ENCODE data around the gene SGSH.
"Not testable (repeated sequence)": the region's sequence is repeated elsewhere in the genome, so short reads cannot be mapped to it uniquely, and the experiment has no call there.

The SGSH gene

GRCh38 chr17:80262775-80263244, 42.7 kb upstream of the SGSH start:
- Histone ChIP-seq H4K20me1 (peaks cover 0 to 58% (median 21%) of the 10 kb centered on the region in 11 experiments; a peak in 15 of 22 replicates), H3K9ac (peak overlapping the region; percentile 59 to 97 (median 93); a peak in 18 of 22 replicates), H3K4me3 (peak overlapping the region in 7 of 10 experiments; percentile 72 to 97 (median 86); a peak in 11 of 20 replicates)

GRCh38 chr17:80262291-80262690, 42.2 kb upstream of the SGSH start:
- Histone ChIP-seq H3K9me3 (replicated peaks in 1 of 11) (no peaks in the 10 kb centered on the region), H3K27me3 (no peaks in the 10 kb centered on the region), H3K9ac (peak overlapping the region; percentile 87 to 97 (median 93); a peak in 21 of 22 replicates), H3K27ac (peak overlapping the region in 10 of 11 experiments; percentile 83 to 98 (median 94); a peak in 18 of 22 replicates), H4K20me1 (peaks cover 0 to 53% (median 19%) of the 10 kb centered on the region in 11 experiments; a peak in 15 of 22 replicates), H3K4me1 (peaks cover 70 to 76% (median 75%) of the 10 kb centered on the region in 10 experiments), H3K36me3 (peaks cover 13 to 28% (median 19%) of the 10 kb centered on the region in 11 experiments; a peak in 21 of 22 replicates), H3K4me2 (peak overlapping the region; percentile 94 to 100 (median 100)), H3K4me3 (peak overlapping the region; percentile 71 to 97 (median 80); a peak in 17 of 20 replicates)
- TF ChIP-seq Cebpa-rat (IDR thresholded peaks at IDR 0.05) = no peak

More at GRCh38 chr17:80262775-80263244, 42.7 kb upstream of the SGSH start:
- H3K27me3 ChIP-seq = no peaks in the 10 kb centered on the region
- peak overlapping the region in 9 of 11 experiments; percentile 30 to 98 (median 95); a peak in 16 of 22 replicates for H3K27ac ChIP-seq
- peak overlapping the region; percentile 94 to 100 (median 100) for H3K4me2 ChIP-seq
- no peak for TF ChIP-seq Cebpa-rat (IDR thresholded peaks at IDR 0.05)
- H3K36me3 ChIP-seq = peaks cover 19 to 33% (median 25%) of the 10 kb centered on the region in 11 experiments
- peaks cover 65 to 71% (median 70%) of the 10 kb centered on the region in 10 experiments for H3K4me1 ChIP-seq
- H3K9me3 ChIP-seq (replicated peaks in 1 of 11) = no peaks in the 10 kb centered on the region

DNA sequence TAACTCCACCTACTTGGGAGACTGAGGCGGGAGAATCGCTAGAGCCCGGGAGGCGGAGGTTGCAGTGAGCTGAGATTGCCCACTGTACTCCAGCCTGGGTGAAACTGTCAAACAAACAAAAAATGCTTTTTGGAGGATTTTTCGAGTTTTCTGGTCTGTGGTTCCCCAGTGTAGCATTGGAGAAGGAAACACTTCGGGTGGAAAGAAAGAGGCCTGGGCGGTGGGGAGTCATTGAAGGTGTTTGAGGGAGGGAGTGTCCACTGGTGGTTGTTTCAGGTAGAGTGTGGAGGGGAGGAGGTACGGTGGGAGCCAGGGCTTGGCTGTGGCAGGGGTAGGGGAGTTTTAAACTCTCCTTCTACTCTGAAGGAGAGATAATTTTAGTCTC, 41.8 kb upstream of the SGSH start:
- H3K4me2 ChIP-seq = peak overlapping the region; percentile 94 to 100 (median 100)
- H3K27ac ChIP-seq = peak overlapping the region; percentile 83 to 98 (median 94); a peak in 21 of 22 replicates
- peak overlapping the region; percentile 71 to 97 (median 80) for H3K4me3 ChIP-seq
- TF ChIP-seq Cebpa-rat (IDR thresholded peaks at IDR 0.05) = no peak
- H3K4me1 ChIP-seq = peaks cover 70 to 80% (median 75%) of the 10 kb centered on the region in 10 experiments
- H4K20me1 ChIP-seq = peaks cover 0 to 49% (median 18%) of the 10 kb centered on the region in 11 experiments; a peak in 15 of 22 replicates
- H3K9ac ChIP-seq = peak overlapping the region; percentile 87 to 97 (median 93)
- no peaks in the 10 kb centered on the region for H3K27me3 ChIP-seq
- peaks cover 11 to 23% (median 16%) of the 10 kb centered on the region in 11 experiments; a peak in 19 of 22 replicates for H3K36me3 ChIP-seq
- H3K9me3 ChIP-seq (replicated peaks in 1 of 11) = no peaks in the 10 kb centered on the region

- peaks cover 70 to 81% (median 76%) of the 10 kb centered on the region in 10 experiments for H3K4me1 ChIP-seq
- H3K9ac ChIP-seq = peak overlapping the region; percentile 87 to 97 (median 93)
- no peak for TF ChIP-seq Cebpa-rat (IDR thresholded peaks at IDR 0.05)
- peak overlapping the region; percentile 94 to 100 (median 100) for H3K4me2 ChIP-seq
- H4K20me1 ChIP-seq = peaks cover 0 to 43% (median 13%) of the 10 kb centered on the region in 11 experiments; a peak in 15 of 22 replicates
- H3K9me3 ChIP-seq (replicated peaks in 1 of 11) = no peaks in the 10 kb centered on the region
- H3K4me3 ChIP-seq = peak overlapping the region; percentile 71 to 97 (median 80)
- peaks cover 6 to 18% (median 11%) of the 10 kb centered on the region in 11 experiments; a peak in 19 of 22 replicates for H3K36me3 ChIP-seq
- no peaks in the 10 kb centered on the region for H3K27me3 ChIP-seq
- H3K27ac ChIP-seq = peak overlapping the region; percentile 83 to 98 (median 94)
Observed at GRCh38 chr17:80261159-80261894, 41.2 kb upstream of the SGSH start.

GRCh38 chr17:80260791-80261158, 40.6 kb upstream of the SGSH start, which contains the start of gene RNF213:
Gene RNF213 (plus strand): TSS chr17:80260852. CDS start chr17:80263682, 2,830 bp downstream.
- H3K4me2 ChIP-seq = peak within 1 kb of the TSS; percentile 94 to 100 (median 100)
- H3K36me3 ChIP-seq = peaks cover under 1 to 12% (median 5%) of the 10 kb centered on the region in 11 experiments; a peak in 18 of 22 replicates
- H3K4me3 ChIP-seq = peak within 1 kb of the TSS; percentile 71 to 97 (median 80)
- H3K27ac ChIP-seq = peak within 1 kb of the TSS; percentile 88 to 98 (median 94)
- TF ChIP-seq Cebpa-rat (IDR thresholded peaks at IDR 0.05) = no peak
- peaks cover 69 to 83% (median 76%) of the 10 kb centered on the region in 10 experiments for H3K4me1 ChIP-seq
- H3K9ac ChIP-seq = peak within 1 kb of the TSS; percentile 87 to 97 (median 93)
- H3K27me3 ChIP-seq = no peaks in the 10 kb centered on the region
- H3K9me3 ChIP-seq (replicated peaks in 1 of 11) = no peaks in the 10 kb centered on the region
- H4K20me1 ChIP-seq = peaks cover 0 to 38% (median 10%) of the 10 kb centered on the region in 11 experiments; a peak in 15 of 22 replicates

DNA sequence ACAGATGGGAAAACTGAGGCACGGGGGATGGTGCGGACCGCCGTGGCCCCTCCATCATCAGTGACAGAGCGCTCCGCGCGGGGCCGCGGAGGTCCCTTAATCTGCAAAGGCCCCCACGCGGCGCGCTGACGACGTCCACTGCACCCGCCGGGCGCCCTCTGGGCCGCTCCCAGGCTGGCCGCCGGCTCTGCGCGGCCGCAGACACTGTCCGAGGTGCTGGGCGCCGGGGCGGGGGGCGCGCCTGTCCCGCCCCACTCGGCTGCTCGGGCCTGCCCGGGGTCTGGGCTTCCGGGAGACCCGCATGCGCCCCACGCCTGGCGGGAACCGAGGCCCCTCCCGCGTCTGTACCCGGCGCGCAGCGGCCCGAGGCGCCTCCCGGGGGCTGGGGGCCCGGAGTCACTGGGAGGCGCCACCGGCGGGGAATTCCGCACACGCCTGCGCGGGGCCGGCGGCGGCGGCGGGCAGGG, 40.0 kb upstream of the SGSH start:
- peak overlapping the region; percentile 87 to 94 (median 90) for H3K27ac ChIP-seq
- peak overlapping the region; percentile 84 to 89 (median 88) for H3K9ac ChIP-seq
- H3K4me2 ChIP-seq = peak overlapping the region; percentile 90 to 99 (median 95)
- peaks cover 68 to 83% (median 74%) of the 10 kb centered on the region in 10 experiments for H3K4me1 ChIP-seq
- H3K36me3 ChIP-seq = peaks cover 0 to 6% (median 0%) of the 10 kb centered on the region in 11 experiments; a peak in 4 of 22 replicates
- no peak for TF ChIP-seq Cebpa-rat (IDR thresholded peaks at IDR 0.05)
- H3K4me3 ChIP-seq = peak overlapping the region; percentile 55 to 74 (median 66)
- H4K20me1 ChIP-seq = peaks cover 0 to 31% (median 10%) of the 10 kb centered on the region in 11 experiments; a peak in 14 of 22 replicates
- H3K27me3 ChIP-seq = no peaks in the 10 kb centered on the region
- no peaks in the 10 kb centered on the region for H3K9me3 ChIP-seq (replicated peaks in 1 of 11)

DNA sequence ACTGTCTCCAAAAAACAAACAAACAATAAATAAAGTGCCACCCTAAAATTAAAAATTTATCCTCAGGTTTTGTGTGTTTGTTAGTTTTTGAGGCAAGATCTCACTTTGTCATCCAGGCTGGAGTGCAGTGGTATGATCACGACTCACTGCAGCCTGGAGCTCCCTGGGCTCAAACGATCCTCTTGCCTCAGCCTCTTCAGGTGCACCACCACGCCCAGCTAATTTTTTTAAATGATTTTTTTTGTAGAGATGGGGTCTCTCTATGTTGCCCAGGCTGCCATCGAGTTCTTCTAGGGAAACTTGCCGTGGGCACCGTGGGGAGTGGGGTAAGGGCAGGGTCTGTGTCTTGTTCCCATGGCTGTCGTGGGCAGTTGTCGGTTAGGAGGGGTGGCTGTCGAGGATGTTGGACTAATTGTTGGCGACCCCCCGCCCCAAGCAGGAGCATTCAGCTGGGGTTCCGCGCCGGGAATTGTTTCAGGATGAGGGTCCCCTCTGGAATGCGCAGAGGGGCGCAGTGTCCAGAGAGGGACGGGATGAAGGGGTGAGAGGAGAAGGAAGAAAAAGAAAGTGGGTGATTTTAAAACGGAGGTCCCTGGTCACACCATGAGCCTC, 39.4 kb upstream of the SGSH start:
- peaks cover 0 to 26% (median 5%) of the 10 kb centered on the region in 11 experiments; a peak in 13 of 22 replicates for H4K20me1 ChIP-seq
- H3K27me3 ChIP-seq = no peaks in the 10 kb centered on the region
- peak overlapping the region; percentile 84 to 89 (median 88) for H3K9ac ChIP-seq
- no peak for TF ChIP-seq Cebpa-rat (IDR thresholded peaks at IDR 0.05)
- peaks cover 68 to 83% (median 74%) of the 10 kb centered on the region in 10 experiments for H3K4me1 ChIP-seq
- peak overlapping the region; percentile 55 to 74 (median 66) for H3K4me3 ChIP-seq
- no peaks in the 10 kb centered on the region for H3K9me3 ChIP-seq (replicated peaks in 1 of 11)
- peak overlapping the region; percentile 87 to 94 (median 90) for H3K27ac ChIP-seq
- H3K4me2 ChIP-seq = peak overlapping the region; percentile 90 to 99 (median 95)
- H3K36me3 ChIP-seq = 0 out of 22 replicates have a peak, but pooled peaks cover 0 to under 1% (median 0%) of the 10 kb centered on the region in 11 experiments

- H3K4me3 ChIP-seq; H3K9me3 ChIP-seq (replicated peaks in 1 of 11); H3K36me3 ChIP-seq; H3K27me3 ChIP-seq: not testable (repeated sequence)
- H3K4me2 ChIP-seq = peak overlapping the region; percentile 22 to 99 (median 94); a peak in 21 of 22 replicates
- peaks cover 0 to 15% (median 0%) of the 10 kb centered on the region in 11 experiments; a peak in 7 of 22 replicates for H4K20me1 ChIP-seq
- peaks cover 70 to 83% (median 76%) of the 10 kb centered on the region in 10 experiments for H3K4me1 ChIP-seq
- peak overlapping the region in 2 of 11 experiments; percentile 32 to 48; a peak in 2 of 22 replicates for H3K9ac ChIP-seq
- peak overlapping the region in 4 of 11 experiments; percentile 16 to 94 (median 92); a peak in 6 of 22 replicates for H3K27ac ChIP-seq
Observed at GRCh38 chr17:80258296-80258695, 38.2 kb upstream of the SGSH start.

Measured in BLaER1 treated with 17β-estradiol and CSF1 and Interleukin-3, amounts not matched to agents 10 nM and 100 nM (cell line).